HUES6 (cell line): ENCODE measurements around the gene MACF1.

ENCODE experiments used
- H3K27ac ChIP-seq: 2 replicates; pipeline ENCODE4 v1.7.0; 2013; ENCODE audit warnings: low read depth, mild to moderate bottlenecking, low read length, inconsistent platforms
- H3K27me3 ChIP-seq: 2 replicates; pipeline ENCODE4 v1.6.1; 2013; ENCODE audit warnings: low read length; ENCODE audit not compliant: control insufficient read depth, insufficient read depth
- H3K36me3 ChIP-seq: 2 replicates; pipeline ENCODE4 v1.6.1; 2013; ENCODE audit warnings: low read length; ENCODE audit not compliant: control insufficient read depth, insufficient read depth
- H3K4me1 ChIP-seq: 2 replicates; pipeline ENCODE4 v1.6.1; 2013; ENCODE audit warnings: low read length; ENCODE audit not compliant: control insufficient read depth, insufficient read depth
- H3K4me3 ChIP-seq: 2 replicates; pipeline ENCODE4 v1.5.1; 2013; ENCODE audit warnings: low read depth, low read length
- H3K9ac ChIP-seq: one replicate; pipeline ENCODE4 v1.6.1; 2013; ENCODE audit warnings: mild to moderate bottlenecking, low read length
- H3K9me3 ChIP-seq: 2 replicates; pipeline ENCODE4 v1.6.1; 2013; ENCODE audit warnings: low read depth, low read length; ENCODE audit not compliant: control insufficient read depth, insufficient read depth

The MACF1 gene

GRCh38 chr1:39426346-39426745 is 221.9 kb downstream of the MACF1 start:
- H3K4me1 ChIP-seq, result no peaks in the 10 kb centered on the region
- no peaks in the 10 kb centered on the region for H3K9me3 ChIP-seq
- H3K9ac ChIP-seq, result no peak overlapping the region
- no peak overlapping the region for H3K4me3 ChIP-seq
- no peak overlapping the region for H3K27ac ChIP-seq
- H3K27me3 ChIP-seq, result no peaks in the 10 kb centered on the region
- H3K36me3 ChIP-seq, result peaks cover 93% of the 10 kb centered on the region

- Histone ChIP-seq H3K27me3 (no peaks in the 10 kb centered on the region), H3K9ac (no peak overlapping the region), H3K9me3 (no peaks in the 10 kb centered on the region), H3K36me3 (peaks cover 94% of the 10 kb centered on the region), H3K27ac (no peak overlapping the region), H3K4me3 (no peak overlapping the region), H3K4me1 (no peaks in the 10 kb centered on the region)
Observed at GRCh38 chr1:39427374-39427773, 222.9 kb downstream of the MACF1 start.

- no peak overlapping the region for H3K27ac ChIP-seq
- H3K36me3 ChIP-seq, result peaks cover 94% of the 10 kb centered on the region
- no peaks in the 10 kb centered on the region for H3K9me3 ChIP-seq
- H3K4me3 ChIP-seq, result no peak overlapping the region
- H3K9ac ChIP-seq, result no peak overlapping the region
- H3K4me1 ChIP-seq, result no peaks in the 10 kb centered on the region
- no peaks in the 10 kb centered on the region for H3K27me3 ChIP-seq
Observed at GRCh38 chr1:39427912-39428311, 223.4 kb downstream of the MACF1 start.

GRCh38 chr1:39431927-39432326 is 227.4 kb downstream of the MACF1 start:
- H3K4me1 ChIP-seq, result no peaks in the 10 kb centered on the region
- peaks cover 98% of the 10 kb centered on the region for H3K36me3 ChIP-seq
- no peak overlapping the region for H3K9ac ChIP-seq
- no peaks in the 10 kb centered on the region for H3K9me3 ChIP-seq
- no peaks in the 10 kb centered on the region for H3K27me3 ChIP-seq
- no peak overlapping the region for H3K27ac ChIP-seq
- no peak overlapping the region for H3K4me3 ChIP-seq

GRCh38 chr1:39434797-39435395 is 230.4 kb downstream of the MACF1 start:
- Histone ChIP-seq H3K4me3 (no peak overlapping the region), H3K36me3 (peaks cover 96% of the 10 kb centered on the region), H3K27me3 (no peaks in the 10 kb centered on the region), H3K9me3 (no peaks in the 10 kb centered on the region), H3K27ac (no peak overlapping the region), H3K4me1 (no peaks in the 10 kb centered on the region), H3K9ac (no peak overlapping the region)

- Histone ChIP-seq H3K9ac (no peak overlapping the region), H3K4me1 (no peaks in the 10 kb centered on the region), H3K36me3 (peaks cover 96% of the 10 kb centered on the region), H3K9me3 (no peaks in the 10 kb centered on the region), H3K4me3 (no peak overlapping the region), H3K27ac (no peak overlapping the region), H3K27me3 (no peaks in the 10 kb centered on the region)
Observed at GRCh38 chr1:39435597-39435996, 231.1 kb downstream of the MACF1 start.

GRCh38 chr1:39436842-39437241 is 232.3 kb downstream of the MACF1 start:
- no peaks in the 10 kb centered on the region for H3K9me3 ChIP-seq
- no peak overlapping the region for H3K27ac ChIP-seq
- no peak overlapping the region for H3K4me3 ChIP-seq
- no peak overlapping the region for H3K9ac ChIP-seq
- H3K36me3 ChIP-seq, result peaks cover 96% of the 10 kb centered on the region
- H3K27me3 ChIP-seq, result no peaks in the 10 kb centered on the region
- no peaks in the 10 kb centered on the region for H3K4me1 ChIP-seq

- Histone ChIP-seq H3K9ac (no peak overlapping the region), H3K4me3 (no peak overlapping the region), H3K36me3 (peaks cover 96% of the 10 kb centered on the region), H3K9me3 (no peaks in the 10 kb centered on the region), H3K27me3 (no peaks in the 10 kb centered on the region), H3K27ac (no peak overlapping the region), H3K4me1 (no peaks in the 10 kb centered on the region)
Observed at GRCh38 chr1:39438042-39438441, 233.5 kb downstream of the MACF1 start.

GRCh38 chr1:39440856-39441255 is 236.4 kb downstream of the MACF1 start:
- Histone ChIP-seq H3K36me3 (peaks cover 96% of the 10 kb centered on the region), H3K4me1 (no peaks in the 10 kb centered on the region), H3K9ac (no peak overlapping the region), H3K27me3 (no peaks in the 10 kb centered on the region), H3K27ac (no peak overlapping the region), H3K4me3 (no peak overlapping the region), H3K9me3 (no peaks in the 10 kb centered on the region)

GRCh38 chr1:39441797-39442196 is 237.3 kb downstream of the MACF1 start:
- peaks cover 94% of the 10 kb centered on the region for H3K36me3 ChIP-seq
- no peaks in the 10 kb centered on the region for H3K4me1 ChIP-seq
- no peak overlapping the region for H3K4me3 ChIP-seq
- H3K27me3 ChIP-seq, result no peaks in the 10 kb centered on the region
- H3K9me3 ChIP-seq, result no peaks in the 10 kb centered on the region
- no peak overlapping the region for H3K27ac ChIP-seq
- H3K9ac ChIP-seq, result no peak overlapping the region

- H3K27ac ChIP-seq, result no peak overlapping the region
- no peaks in the 10 kb centered on the region for H3K27me3 ChIP-seq
- H3K9ac ChIP-seq, result no peak overlapping the region
- H3K36me3 ChIP-seq, result peaks cover 94% of the 10 kb centered on the region
- H3K4me3 ChIP-seq, result no peak overlapping the region
- no peaks in the 10 kb centered on the region for H3K4me1 ChIP-seq
- no peaks in the 10 kb centered on the region for H3K9me3 ChIP-seq
Observed at GRCh38 chr1:39445573-39445972, 241.1 kb downstream of the MACF1 start.
